Heart right ventricle (tissue), 16 donors: ENCODE results near the gene MX1. TPM values are rescaled to one million over a fixed set of nuclear protein-coding genes. Genes with fewer than 3 reads are reported as not detected.

Experiments
- ATAC-seq, 8 donors: fragments of 200-7000 bp; cut with Tn5 transposase; one replicate each; pipeline ENCODE4 v1.9.1; 2020; ENCODE audit warnings: mild to moderate bottlenecking in 8 of 8, moderate library complexity in 8 of 8, moderate number of reproducible peaks in 1 of 8
- DNase-seq, 2 donors: peaks; one replicate each; pipeline ENCODE4 v3.0.0-alpha.2; 2020
- H3K27ac ChIP-seq, 10 donors: fragments of 200-600 bp; sonication (generic) in 2 of 10; one replicate each; pipeline versions ENCODE4 v1.5.0 to v1.8.0; 2020 to 2022; ENCODE audit warnings: mild to moderate bottlenecking in 3 of 10
- H3K27me3 ChIP-seq, 7 donors: fragments of 200-600 bp; one replicate each; pipeline ENCODE4 v1.8.0; 2021 to 2022; ENCODE audit warnings: mild to moderate bottlenecking in 2 of 7
- H3K36me3 ChIP-seq, 9 donors: fragments of 200-600 bp; sonication (generic) in 1 of 9; one replicate each; pipeline versions ENCODE4 v1.5.0 to v1.8.0; 2020 to 2022; ENCODE audit warnings: mild to moderate bottlenecking in 2 of 9
- H3K4me1 ChIP-seq, 9 donors: fragments of 200-600 bp; sonication (generic) in 1 of 9; one replicate each; pipeline versions ENCODE4 v1.5.0 to v1.8.0; 2020 to 2022; ENCODE audit warnings: mild to moderate bottlenecking in 4 of 9
- H3K4me3 ChIP-seq, 10 donors: fragments of 200-600 bp; sonication (generic) in 2 of 10; one replicate each; pipeline versions ENCODE4 v1.5.0 to v1.8.0; 2020 to 2022; ENCODE audit warnings: mild to moderate bottlenecking in 7 of 10, moderate library complexity in 2 of 10
- H3K9me3 ChIP-seq, 11 donors: fragments of 200-600 bp in 10 of 11; sonication (generic) in 2 of 11; one replicate each; pipeline versions ENCODE4 v1.5.0 to v1.8.0; 2013 to 2022; ENCODE audit warnings: mild to moderate bottlenecking in 2 of 11, control low read depth in 1 of 11, moderate library complexity in 1 of 11
- CTCF ChIP-seq, 9 donors: fragments of 200-600 bp; sonication (generic) in 2 of 9; IDR thresholded peaks; one replicate each; pipeline versions ENCODE4 v1.5.0 to v1.8.0; 2021 to 2022; ENCODE audit warnings: antibody characterized with exemption in 9 of 9, mild to moderate bottlenecking in 5 of 9, moderate library complexity in 1 of 9
- WGBS, 2 donors: extraction: QIAGEN DNeasy Blood & Tissue Kit; methylation state at CpG; one replicate each; pipeline ENCODE4 v1.1.7; 2013; ENCODE audit warnings: inconsistent platforms in 1 of 2; 5-methylcytosine and 5-hydroxymethylcytosine counted together
- intact Hi-C, 10 donors: fragments of 100-400 bp; cut with DNase I; formaldehyde crosslinking; loops; one replicate each; pipeline versions ENCODE4 v1.11.1 to v1.14.2; 2022
- polyA plus RNA-seq, 2 donors: library from polyadenylated mRNA; stranded (reverse); fragments of 200-250 nt; gene quantifications; one replicate each; pipeline ENCODE4 v1.2.3, GENCODE V29; 2013
- total RNA-seq, 10 donors: library from RNA; stranded (reverse); fragmentation: NEBNext Ultra II Directional in 3 of 10; extraction: Animal tissue kit (Norgen Biotek cat#: 25700) in 3 of 10; gene quantifications; one replicate each; pipeline versions ENCODE4 v1.2.1 to v1.2.4, GENCODE V29; 2021 to 2023
- donor health status: Arrhythmogenic right ventricular cardiomyopathy.
- donor health status: ischemic (EF 13 %, LVEDD 7.1; RV severe dilation, severe dysfunction).
- donor health status: healthy with polysubstance abuse.
- donor health status: DM: no; HTN: yes; CAD: no.
- donor health status: DM: no; HTN: no; CAD: no.
- donor health status: ischemic (EF 25% LVEDD 6.9; RV normal size, moderate dysfunction).
- donor health status: ischemic (EF 25% LVEDD 5.7; RV mildly dilated, moderate dysfunction).
- donor health status: healthy.
- donor health status: DM: yes; HTN: yes; CAD: no.
- donor health status: Ischemic cardiomyopathy.
- donor health status: ischemic (EF 35%, LVEDD 5.7; RV mildly dilated, moderate dysfunction).
- donor health status: nonischemic (EF 11% LVEDD 7.7; RV severe dilation, severe dysfunction).
- donor health status: DM: yes; HTN: yes; CAD: no.
- donor health status: PGD.
- donor health status: ischemic (EF 29% LVEDD 5.4; RV normal size, mild dysfunction).
- donor health status: nonischemic (EF 23%, LVEDD 6.1; RV moderate dilation, normal function).

MX1 gene
- total and polyA plus RNA-seq, 12 donors: 5.4 to 50.0 (median 18.1) TPM

- Histone ChIP-seq H3K4me3 (no peak overlapping the region), H3K27me3 (no peaks in the 10 kb centered on the region), H3K36me3 (peaks cover 0 to 95% (median 10%) of the 10 kb centered on the region in 9 donors), H3K4me1 (peaks cover 0 to 30% (median 0%) of the 10 kb centered on the region in 9 donors), H3K9me3 (no peaks in the 10 kb centered on the region), H3K27ac (peak overlapping the region in 1 of 10 donors; percentile 75)
- 88 to 90% methylated on average over 7 of the region's 7 CpGs for WGBS, 2 donors
- DNase-seq (no peak), ATAC-seq (no peak)
- TF ChIP-seq CTCF (IDR thresholded peaks at IDR 0.05): no peak
- intact Hi-C loops: no loop called here
Measured at GRCh38 chr21:41397471-41397891, 28.6 kb upstream of the MX1 start.

GRCh38 chr21:41398251-41398650 lies 27.8 kb upstream of the MX1 start:
- no peaks in the 10 kb centered on the region for H3K9me3 ChIP-seq
- TF ChIP-seq CTCF (IDR thresholded peaks at IDR 0.05): no peak
- ATAC-seq (no peak), DNase-seq (no peak)
- no peaks in the 10 kb centered on the region for H3K27me3 ChIP-seq
- 91 to 96% methylated on average over 4 of the region's 4 CpGs for WGBS, 2 donors
- H3K27ac ChIP-seq: peak overlapping the region in 1 of 10 donors; percentile 75
- H3K4me1 ChIP-seq: peaks cover 0 to 30% (median 0%) of the 10 kb centered on the region in 9 donors
- intact Hi-C loops: no loop called here
- no peak overlapping the region for H3K4me3 ChIP-seq
- peaks cover 0 to 95% (median 10%) of the 10 kb centered on the region in 9 donors for H3K36me3 ChIP-seq

- ATAC-seq (no peak), DNase-seq (no peak)
- H3K36me3 ChIP-seq: peaks cover 0 to 97% (median 15%) of the 10 kb centered on the region in 9 donors
- intact Hi-C loops: no loop called here
- H3K9me3 ChIP-seq: no peaks in the 10 kb centered on the region
- no peak overlapping the region for H3K27ac ChIP-seq
- 94 to 95% methylated on average over 16 of the region's 16 CpGs for WGBS, 2 donors
- TF ChIP-seq CTCF (IDR thresholded peaks at IDR 0.05): no peak
- no peaks in the 10 kb centered on the region for H3K27me3 ChIP-seq
- peaks cover 0 to 30% (median 0%) of the 10 kb centered on the region in 9 donors for H3K4me1 ChIP-seq
- no peak overlapping the region for H3K4me3 ChIP-seq
Measured at GRCh38 chr21:41398831-41399230, 27.2 kb upstream of the MX1 start.

GRCh38 chr21:41399246-41399800 lies 26.7 kb upstream of the MX1 start:
- no peak for TF ChIP-seq CTCF (IDR thresholded peaks at IDR 0.05)
- Histone ChIP-seq H3K36me3 (peaks cover 0 to 98% (median 17%) of the 10 kb centered on the region in 9 donors), H3K9me3 (no peaks in the 10 kb centered on the region), H3K4me3 (no peak overlapping the region), H3K27ac (no peak overlapping the region), H3K4me1 (peaks cover 0 to 30% (median 0%) of the 10 kb centered on the region in 9 donors), H3K27me3 (no peaks in the 10 kb centered on the region)
- intact Hi-C loops: no loop called here
- DNase-seq (no peak), ATAC-seq (no peak)
- WGBS, 2 donors: 87 to 92% methylated on average over 7 of the region's 7 CpGs
